ENCODE measurements around the gene TMEM229B.

Gene TMEM229B

DNA sequence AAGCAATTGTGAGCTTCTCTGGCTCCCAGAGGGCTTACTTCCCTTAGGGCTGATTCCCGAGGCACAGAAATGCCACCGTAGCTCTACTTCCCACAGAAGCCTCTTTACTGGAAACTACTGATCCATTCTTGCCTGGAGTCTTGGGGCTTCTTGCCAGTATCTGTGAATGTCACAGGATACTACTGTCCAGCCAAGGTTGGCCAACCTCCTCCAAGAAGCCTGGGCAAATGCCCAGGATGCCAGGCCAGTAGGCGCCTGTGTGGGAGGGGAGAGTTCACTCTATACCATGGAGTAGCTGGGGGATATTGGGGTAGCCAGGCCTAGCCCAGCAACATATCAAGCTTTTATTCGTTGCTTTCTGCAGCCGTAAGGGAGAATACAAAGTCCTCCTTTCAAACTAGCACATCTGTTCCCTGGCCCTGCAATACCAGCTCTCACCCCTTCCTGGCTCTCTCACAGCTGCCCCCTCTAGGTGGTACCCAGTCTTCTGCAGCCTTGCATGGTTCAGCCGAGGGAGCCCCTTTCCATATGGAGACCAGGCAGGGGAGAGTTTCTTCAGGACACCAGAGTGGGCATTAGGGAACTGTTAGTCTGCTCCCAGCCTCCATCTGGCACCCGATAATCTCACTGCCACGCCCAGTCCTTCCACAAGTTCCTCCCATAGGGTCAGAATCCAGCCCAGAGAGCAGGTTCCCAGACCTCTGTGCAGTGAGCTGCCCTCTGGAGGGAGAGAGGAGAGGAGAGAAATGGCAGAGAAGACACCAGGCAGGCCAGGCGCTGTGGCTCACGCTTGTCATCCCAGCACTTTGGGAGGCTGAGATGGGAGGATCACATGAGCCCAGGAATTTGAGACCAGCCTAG is 52.3 kb downstream of the TMEM229B start:
- no peak for DNase-seq (ENCODE audit: low read depth in 1 of 2, low spot score in 1 of 2)
- no peak overlapping the region for H3K27ac ChIP-seq (replicated peaks)
- no peak overlapping the region for H3K4me3 ChIP-seq (replicated peaks; ENCODE audit: insufficient read depth, low read length)
- no peaks in the 10 kb centered on the region for H3K27me3 ChIP-seq (ENCODE audit: insufficient read depth, poor library complexity, severe bottlenecking)
- TF ChIP-seq, protein P1, sequence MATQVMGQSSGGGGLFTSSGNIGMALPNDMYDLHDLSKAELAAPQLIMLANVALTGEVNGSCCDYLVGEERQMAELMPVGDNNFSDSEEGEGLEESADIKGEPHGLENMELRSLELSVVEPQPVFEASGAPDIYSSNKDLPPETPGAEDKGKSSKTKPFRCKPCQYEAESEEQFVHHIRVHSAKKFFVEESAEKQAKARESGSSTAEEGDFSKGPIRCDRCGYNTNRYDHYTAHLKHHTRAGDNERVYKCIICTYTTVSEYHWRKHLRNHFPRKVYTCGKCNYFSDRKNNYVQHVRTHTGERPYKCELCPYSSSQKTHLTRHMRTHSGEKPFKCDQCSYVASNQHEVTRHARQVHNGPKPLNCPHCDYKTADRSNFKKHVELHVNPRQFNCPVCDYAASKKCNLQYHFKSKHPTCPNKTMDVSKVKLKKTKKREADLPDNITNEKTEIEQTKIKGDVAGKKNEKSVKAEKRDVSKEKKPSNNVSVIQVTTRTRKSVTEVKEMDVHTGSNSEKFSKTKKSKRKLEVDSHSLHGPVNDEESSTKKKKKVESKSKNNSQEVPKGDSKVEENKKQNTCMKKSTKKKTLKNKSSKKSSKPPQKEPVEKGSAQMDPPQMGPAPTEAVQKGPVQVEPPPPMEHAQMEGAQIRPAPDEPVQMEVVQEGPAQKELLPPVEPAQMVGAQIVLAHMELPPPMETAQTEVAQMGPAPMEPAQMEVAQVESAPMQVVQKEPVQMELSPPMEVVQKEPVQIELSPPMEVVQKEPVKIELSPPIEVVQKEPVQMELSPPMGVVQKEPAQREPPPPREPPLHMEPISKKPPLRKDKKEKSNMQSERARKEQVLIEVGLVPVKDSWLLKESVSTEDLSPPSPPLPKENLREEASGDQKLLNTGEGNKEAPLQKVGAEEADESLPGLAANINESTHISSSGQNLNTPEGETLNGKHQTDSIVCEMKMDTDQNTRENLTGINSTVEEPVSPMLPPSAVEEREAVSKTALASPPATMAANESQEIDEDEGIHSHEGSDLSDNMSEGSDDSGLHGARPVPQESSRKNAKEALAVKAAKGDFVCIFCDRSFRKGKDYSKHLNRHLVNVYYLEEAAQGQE (IDR thresholded peaks at IDR 0.05; ENCODE audit: insufficient replicate concordance, low read depth) = no peak
- TF ChIP-seq, protein P2, sequence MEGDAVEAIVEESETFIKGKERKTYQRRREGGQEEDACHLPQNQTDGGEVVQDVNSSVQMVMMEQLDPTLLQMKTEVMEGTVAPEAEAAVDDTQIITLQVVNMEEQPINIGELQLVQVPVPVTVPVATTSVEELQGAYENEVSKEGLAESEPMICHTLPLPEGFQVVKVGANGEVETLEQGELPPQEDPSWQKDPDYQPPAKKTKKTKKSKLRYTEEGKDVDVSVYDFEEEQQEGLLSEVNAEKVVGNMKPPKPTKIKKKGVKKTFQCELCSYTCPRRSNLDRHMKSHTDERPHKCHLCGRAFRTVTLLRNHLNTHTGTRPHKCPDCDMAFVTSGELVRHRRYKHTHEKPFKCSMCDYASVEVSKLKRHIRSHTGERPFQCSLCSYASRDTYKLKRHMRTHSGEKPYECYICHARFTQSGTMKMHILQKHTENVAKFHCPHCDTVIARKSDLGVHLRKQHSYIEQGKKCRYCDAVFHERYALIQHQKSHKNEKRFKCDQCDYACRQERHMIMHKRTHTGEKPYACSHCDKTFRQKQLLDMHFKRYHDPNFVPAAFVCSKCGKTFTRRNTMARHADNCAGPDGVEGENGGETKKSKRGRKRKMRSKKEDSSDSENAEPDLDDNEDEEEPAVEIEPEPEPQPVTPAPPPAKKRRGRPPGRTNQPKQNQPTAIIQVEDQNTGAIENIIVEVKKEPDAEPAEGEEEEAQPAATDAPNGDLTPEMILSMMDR (IDR thresholded peaks at IDR 0.05; ENCODE audit: insufficient read depth, low read length) = no peak
- TF ChIP-seq POLR2AphosphoS5 (IDR thresholded peaks at IDR 0.05; ENCODE audit: low read depth) = no peak

GRCh38 chr14:67435603-67436002 is 52.9 kb downstream of the TMEM229B start:
- no peak for TF ChIP-seq POLR2AphosphoS5 (IDR thresholded peaks at IDR 0.05; ENCODE audit: low read depth)
- no peak for TF ChIP-seq GABPA (IDR thresholded peaks at IDR 0.05; ENCODE audit: low read depth)
- TF ChIP-seq SPI1 (IDR thresholded peaks at IDR 0.05; ENCODE audit: borderline replicate concordance, low read depth) = no peak
- TF ChIP-seq, protein P1 (IDR thresholded peaks at IDR 0.05; ENCODE audit: insufficient replicate concordance, low read depth) = no peak
- TF ChIP-seq, protein P2 (IDR thresholded peaks at IDR 0.05; ENCODE audit: insufficient read depth, low read length) = no peak

GRCh38 chr14:67432050-67432564 is 56.4 kb downstream of the TMEM229B start:
- Histone ChIP-seq H3K27me3 (ENCODE audit: insufficient read depth, poor library complexity, severe bottlenecking) (no peaks in the 10 kb centered on the region), H3K27ac (replicated peaks) (no peak overlapping the region), H3K4me3 (replicated peaks; ENCODE audit: insufficient read depth, low read length) (no peak overlapping the region)
- no peak for DNase-seq (ENCODE audit: low read depth in 1 of 2, low spot score in 1 of 2)
- TF ChIP-seq POLR2AphosphoS5 (IDR thresholded peaks at IDR 0.05; ENCODE audit: low read depth) (no peak), GABPA (IDR thresholded peaks at IDR 0.05; ENCODE audit: low read depth) (no peak), SPI1 (IDR thresholded peaks at IDR 0.05; ENCODE audit: borderline replicate concordance, low read depth) (no peak)
- TF ChIP-seq, protein P1 (IDR thresholded peaks at IDR 0.05; ENCODE audit: insufficient replicate concordance, low read depth) = no peak
- TF ChIP-seq, protein P2 (IDR thresholded peaks at IDR 0.05; ENCODE audit: insufficient read depth, low read length) = no peak

More at GRCh38 chr14:67435603-67436002, 52.9 kb downstream of the TMEM229B start:
- Histone ChIP-seq H3K27me3 (ENCODE audit: insufficient read depth, poor library complexity, severe bottlenecking) (no peaks in the 10 kb centered on the region), H3K4me3 (replicated peaks; ENCODE audit: insufficient read depth, low read length) (no peak overlapping the region), H3K27ac (replicated peaks) (no peak overlapping the region)
- DNase-seq (ENCODE audit: low read depth in 1 of 2, low spot score in 1 of 2) = no peak
